GOT3 (cell line): ENCODE data around the gene MESD.

ENCODE experiments used
- DNase-seq: peaks from one replicate; lab custom pipeline; 2025; ENCODE audit warnings: mixed read lengths; lab: John Stamatoyannopoulos, UW

The MESD gene

DNA sequence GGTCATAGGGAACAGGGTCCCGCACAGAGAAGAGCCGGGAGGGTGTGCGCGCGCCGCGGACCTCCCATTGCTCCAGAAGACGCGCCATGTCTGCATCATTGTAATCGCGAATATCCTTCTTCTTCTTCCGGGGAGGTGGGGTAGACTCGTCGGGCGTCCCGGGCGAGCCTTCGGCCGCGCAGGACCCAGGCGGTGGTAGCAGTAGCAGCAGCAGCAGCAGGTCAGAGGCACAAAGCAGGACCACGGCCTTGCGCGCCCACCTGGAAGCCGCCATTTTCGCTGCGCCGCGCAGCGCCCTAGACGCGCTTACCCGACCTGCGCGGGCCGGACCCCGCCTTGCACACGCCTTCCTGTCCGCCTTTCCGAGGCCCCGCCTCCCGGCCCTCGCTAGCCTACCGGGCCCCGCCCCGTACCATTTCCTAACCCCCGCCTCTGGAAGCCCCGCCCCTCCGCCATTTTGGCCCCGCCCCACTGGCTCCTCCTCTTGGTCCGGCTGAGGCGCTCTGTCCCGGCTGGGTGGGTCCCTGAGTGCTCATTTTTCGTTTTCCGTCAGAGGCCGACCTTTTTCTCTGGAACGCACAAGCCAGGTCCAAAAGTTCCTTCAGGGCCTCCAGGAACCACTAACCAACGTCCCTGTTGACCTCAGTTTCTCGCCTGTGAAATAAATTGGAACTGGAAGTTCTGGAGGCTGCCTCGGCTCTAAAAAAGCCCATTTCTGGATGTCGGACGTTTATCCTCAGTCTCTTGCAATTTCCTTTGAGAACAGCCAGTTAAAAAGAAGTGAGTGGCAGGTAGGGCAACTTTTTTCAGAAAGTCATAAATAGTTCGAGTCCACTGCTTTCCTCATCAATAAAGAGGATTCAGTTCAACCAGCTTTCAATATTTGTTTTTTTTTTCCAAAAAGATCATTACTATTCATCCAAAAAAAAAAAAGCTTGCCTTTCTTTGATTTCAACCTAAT, at the start of gene MESD:
Gene MESD, minus strand, starts transcription at position 302 of the 961 bp plus-strand sequence. Its CDS starts 28 bp downstream, at position 274.
- peak; percentile 77 for DNase-seq

DNA sequence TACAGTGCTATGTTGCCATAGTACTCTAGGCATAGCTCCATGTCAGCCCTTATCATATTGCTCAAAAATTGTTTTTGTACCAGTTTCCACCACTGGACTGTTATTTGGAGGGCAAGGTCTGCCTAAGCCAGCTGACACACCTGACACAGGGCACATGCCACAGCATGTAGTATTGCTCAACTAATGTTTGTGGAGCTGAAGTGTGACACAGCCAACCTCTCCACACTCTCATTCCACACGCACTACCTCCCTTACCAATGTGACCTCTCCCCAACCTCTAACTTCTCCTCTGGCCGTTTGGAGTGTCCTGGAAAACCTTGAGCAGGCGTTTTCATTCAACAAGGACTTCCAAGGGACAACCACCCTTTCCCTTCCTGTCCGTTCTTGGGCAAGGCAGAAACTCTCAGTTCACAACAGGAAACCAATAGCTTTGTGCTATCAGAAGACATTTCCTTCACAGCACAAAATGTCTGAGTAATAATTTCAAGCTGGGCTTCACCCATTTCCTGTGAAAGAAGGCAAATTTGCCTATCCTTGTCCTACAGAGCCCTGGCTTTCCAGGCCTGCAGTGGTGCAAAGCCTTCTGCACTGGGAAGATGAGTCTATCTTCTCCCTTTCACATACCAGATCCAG, 49.5 kb upstream of the MESD start:
- DNase-seq = no peak

DNA sequence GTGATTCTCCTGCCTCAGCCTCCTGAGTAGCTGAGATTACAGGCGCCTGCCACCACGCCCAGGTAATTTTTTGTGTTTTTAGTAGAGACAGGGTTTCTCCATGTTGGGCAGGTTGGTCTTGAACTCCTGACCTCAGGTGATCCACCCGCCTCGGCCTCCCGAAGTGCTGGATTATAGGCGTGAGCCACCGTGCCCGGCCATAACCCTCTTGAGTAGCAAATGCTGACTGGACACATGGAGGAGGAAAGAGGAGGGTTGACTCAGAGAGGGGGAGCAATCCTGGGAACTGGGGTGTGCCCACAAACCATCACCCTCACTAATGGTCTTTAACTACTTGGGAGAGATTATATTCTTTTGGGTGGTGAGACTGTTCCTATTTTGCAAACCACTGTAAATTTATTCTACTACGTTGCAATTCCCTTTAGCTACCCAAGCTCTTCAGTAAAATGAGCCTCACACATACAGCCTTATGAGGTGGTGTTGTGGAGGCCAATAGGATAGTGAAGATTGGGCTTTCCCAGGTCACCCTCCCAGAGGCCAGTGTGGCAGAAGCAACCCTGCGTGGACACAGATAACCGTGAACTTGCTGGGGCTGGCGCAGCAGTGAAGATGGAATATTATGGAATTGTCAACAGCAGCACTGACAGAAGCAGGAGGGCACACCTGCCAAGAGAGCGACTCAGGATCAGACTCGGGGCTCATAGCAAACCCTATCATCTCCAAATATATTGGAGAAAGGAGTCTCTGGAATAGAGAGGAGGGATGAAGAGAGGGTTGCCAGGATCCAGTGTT, 48.5 kb upstream of the MESD start:
- DNase-seq = no peak

DNA sequence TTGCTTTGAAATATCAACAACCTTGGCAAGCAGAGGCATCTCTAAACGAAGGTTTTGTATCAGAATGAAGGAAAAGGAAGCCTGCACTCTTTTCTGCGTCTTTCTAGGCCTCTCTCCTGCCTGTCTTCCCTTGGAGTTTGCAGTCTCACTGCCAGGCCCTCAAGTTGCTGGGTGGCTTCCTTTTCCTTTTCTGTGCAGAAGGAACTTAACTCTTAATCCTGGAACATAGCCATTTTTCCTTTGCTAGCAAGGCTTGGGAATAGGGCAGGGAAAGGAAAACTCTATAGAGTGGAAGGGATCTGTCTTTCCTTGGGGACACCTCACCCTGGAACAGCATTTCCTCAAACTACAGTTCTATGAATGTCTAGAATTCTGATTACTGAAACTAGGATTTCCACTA, 43.9 kb upstream of the MESD start:
- DNase-seq = no peak

DNA sequence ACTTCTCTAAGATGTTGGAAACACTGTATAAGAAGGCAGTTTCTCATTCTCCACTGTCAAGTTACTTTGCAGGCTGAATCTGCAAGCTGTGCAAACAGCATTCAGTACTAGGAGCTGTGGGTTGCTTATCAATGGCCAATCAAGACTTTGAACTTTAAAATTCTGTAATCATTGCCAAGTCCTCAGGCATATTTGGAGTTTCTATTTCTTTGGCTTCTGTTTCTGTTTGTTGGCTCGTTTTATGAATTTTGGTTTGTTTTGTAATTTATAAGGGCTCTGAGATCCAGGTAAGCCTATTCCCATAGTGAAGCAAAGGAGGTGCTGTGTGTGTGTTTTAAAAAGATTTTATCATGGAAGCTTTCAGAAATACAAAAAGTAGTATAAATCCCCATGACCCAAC, 43.2 kb upstream of the MESD start:
- no peak for DNase-seq

DNA sequence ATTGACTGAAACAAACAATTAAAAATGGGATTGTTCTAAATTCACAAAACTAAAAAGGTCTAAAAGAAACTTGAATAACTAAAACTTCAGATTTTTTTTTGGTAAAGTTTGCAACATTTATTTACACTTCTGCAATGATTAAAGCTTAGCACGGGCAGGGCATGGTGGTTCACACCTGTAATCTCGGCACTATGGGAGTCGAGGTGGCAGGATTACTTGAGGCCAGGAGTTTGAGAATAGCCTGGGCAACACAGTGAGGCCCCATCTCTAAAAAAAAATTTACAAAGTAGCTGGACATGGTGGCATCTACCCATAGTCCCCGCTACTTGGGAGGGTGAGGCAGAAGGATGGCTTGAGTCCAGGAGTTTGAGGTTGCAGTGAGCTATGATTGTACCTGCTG, 42.7 kb upstream of the MESD start:
- no peak for DNase-seq

DNA sequence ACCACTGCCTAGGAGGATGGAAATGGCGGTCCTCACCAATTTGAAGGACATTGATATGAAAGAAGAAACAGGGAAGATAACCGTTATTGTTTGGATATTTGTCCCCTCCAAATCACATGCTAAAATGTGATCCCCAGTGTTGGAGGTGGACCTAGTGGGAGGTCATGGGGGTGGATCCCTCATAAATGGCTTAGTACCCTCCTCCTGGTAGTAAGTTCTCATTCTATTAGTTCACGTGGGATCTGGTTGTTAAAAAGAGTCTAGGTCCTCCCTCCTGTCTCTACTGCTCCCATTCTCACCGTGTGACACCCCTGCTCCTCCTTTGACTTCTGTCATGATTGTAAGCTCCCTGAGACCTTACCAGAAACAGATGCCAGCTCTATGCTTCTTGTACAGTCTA, 41.6 kb upstream of the MESD start:
- DNase-seq = no peak

DNA sequence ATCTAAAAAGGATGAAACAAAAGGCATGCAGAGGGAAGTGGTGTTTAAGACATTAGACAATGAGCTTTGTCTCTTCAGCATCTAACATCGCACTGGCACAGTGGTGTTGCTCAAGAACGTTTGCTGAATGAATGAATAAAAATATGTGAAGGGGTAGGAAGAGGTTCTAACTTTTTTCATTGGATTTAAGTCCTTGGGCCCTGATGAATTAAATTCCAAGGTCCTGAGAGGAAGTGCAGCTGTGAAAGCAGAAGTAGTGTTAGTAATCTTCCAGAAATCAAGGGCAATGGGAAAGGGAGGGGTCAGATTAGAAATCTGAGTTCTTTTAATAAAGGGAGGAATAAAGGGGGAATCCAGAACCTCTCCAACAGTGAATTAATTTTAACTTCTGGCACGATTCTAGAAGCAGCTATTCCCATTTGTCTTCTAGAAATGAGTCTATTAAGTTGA, 40.7 kb upstream of the MESD start:
- no peak for DNase-seq

DNA sequence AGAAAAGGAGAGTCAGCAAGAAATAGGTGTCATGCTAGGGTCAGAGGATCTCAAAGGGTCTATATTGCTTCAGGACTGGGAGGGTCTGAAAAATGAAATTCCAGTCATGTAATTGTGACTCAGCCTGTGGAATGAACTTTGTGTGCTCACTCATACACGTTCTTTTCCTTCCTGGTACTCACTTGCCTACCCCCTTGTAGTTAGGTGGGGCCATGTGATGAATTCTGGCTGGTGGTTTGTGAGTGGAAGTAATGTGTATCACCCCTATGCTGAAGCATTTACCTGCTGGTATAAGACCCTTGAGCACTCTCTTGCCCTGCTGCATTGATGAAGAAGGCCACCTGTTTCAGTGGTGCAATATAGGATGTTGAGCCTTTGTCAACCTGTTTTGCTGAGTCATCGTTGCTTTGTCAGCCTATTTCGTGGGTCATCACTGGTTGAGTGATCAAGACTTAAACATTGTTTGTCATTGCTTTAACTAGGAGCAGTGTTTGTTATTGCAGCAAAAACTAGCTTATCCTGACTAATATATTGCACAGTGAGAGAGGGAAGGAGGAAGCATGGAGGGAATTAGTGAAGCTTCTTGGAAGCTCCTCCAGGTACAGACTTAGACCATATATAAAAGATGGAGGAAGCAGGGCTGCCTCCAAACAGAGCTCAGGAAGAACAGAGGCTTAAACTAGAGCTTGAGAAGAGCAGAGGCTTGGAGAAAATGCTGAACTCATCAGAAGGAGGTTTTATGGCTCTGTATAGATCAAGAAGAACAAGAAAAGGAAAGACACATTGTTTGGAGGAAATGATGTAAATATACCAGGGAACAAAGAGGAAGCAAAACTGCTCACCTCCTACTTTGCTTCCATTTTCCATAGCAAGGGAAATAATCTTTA, 40.0 kb upstream of the MESD start:
- no peak for DNase-seq

DNA sequence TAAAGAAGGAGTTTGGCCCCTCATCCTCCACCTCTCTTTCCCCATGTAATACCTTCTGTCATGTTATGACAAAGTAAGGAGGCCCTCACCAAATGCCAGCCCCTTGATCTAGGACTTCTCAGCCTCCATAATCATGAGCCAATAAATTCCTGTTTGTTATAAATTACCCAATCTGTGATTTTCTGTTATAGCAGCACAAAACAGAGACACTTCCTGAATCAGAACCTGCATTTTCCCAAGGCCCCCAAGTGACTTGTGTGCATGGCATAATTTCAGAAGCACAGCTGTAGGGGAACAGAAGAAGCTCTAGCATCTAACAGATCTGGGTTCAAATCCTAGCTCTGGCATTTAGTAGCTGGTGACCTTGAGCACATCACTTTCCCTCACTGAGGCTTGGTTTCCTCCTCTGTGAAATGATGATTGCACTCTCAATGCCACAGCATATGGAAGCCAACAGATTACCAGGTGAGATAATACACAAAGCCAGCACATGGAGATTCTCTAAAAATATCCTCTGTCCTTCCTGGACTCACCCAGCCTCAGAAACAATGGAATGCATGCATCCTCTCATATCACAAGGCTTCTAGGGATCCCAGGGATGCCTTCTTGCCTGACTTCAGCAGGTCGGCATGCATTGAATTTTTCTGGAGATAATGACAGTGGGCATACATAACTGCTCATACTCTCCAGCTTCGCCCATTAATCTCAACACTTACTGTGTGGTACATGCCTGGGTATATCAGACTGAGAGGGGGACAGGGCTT, 37.4 kb upstream of the MESD start:
- no peak for DNase-seq

DNA sequence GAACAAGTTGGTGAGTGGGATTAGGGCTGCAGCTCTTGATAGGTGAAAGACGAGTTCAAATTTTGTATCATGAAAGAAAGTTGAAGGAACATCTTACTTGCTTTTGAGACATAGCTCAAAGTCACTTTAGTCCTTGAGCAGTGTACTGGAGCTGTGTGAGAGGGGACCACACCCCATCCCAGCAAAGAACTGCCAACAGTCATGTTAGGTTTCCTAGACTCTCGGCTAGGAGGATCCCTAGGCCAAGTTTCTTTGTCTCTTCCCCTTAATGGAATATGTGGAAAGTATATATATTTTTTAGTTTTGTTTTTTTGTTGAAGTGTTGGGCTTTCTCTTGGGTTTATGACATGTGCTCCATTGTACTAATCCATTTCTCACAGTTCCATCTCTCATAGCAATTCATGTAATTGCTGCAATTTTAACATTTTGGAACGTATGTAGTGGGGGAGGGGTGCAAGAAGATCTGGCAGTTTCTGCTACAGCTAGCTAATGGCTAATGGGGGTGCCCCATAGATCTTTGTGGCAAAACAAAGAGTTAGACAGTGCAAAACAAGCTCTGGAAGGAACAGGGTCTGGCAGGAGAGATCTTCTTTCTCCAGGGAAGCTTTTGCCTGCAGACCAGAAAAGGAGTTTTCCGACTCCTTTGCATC, 36.2 kb upstream of the MESD start:
- no peak for DNase-seq

DNA sequence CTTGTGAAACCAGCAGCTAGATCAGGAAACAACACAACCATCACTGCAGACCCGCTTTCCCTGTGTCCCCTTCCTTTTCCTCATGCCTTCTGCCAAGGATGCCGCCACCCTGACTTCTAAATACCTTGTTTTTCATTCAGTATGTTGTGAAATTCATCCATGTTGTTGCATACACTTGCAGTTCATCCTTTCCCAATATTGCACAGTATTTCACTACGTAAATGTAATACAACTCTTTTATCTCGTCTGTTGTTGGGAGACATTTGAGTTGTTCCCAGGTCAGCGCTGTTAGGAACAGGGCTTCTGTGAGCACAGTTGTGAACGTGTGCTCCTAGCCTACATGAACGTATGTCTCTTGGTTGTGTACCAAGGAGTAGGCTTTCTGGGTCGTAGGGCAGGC, 35.3 kb upstream of the MESD start:
- DNase-seq = no peak

DNA sequence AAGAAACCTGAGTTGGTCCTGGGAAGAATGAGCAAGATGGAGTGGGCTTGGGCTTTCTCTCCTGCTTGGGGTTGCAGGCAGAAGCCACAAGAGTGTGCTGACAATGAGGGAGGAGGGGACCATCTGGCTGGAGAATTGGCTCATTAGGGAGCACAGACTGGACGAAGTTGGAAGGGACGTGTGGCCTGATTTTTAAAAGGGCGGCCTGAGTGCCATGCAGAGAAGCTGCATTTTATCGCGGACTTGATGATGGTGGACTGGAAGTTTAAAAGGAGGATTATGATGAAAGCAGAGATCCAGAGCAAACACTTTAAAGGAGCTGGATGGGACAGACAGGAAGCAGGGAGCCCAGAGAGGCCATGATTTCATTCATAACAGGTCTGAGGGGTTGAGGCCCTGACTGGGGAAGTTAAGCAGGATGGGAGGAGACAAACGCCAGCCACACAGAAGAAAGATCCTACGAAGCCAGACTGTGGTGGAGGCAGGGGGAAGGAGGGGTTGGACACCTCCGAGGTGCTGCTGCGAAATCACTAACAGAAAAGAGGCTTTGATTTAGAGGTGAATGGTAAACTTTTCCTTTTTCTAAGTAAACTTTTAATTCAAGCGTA, 34.8 kb upstream of the MESD start:
- DNase-seq = no peak

DNA sequence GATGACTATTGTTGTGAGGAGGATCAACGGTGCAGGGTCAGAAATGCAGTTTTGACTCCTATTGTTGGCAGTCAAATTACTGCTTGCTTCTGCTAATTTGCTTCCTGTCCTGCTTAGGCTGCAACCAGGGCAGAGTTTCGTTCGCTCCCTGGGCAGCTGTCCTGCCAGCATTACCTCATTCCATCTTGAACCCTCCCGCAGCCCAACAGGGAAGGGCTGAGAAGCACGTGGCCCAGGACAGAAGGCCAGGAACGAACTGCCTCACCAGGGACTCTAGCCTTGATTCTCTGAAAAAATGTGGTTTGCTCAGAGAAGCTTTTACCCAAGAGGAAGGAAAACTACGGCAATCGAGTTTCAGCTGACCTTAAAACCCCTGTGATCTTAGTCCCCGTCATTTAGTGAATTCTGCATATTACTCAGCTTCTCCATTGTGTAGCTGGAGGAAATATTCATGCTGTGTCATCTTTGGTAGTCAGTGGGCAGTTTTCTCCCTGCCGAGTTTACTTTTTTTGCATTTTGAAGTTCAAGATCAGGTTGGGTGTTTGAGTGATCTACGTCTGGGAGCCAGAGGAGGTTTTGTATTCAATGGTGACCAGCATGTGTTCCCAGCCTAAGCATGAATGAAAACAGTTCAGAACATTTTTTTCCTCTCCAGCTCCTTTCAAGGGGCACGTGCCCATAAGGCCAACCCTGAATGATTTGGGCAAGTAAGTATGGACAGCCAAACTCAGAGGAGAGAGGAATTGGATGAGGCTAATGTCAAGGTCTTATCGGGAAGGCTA, 34.1 kb upstream of the MESD start:
- peak; percentile 65 for DNase-seq

DNA sequence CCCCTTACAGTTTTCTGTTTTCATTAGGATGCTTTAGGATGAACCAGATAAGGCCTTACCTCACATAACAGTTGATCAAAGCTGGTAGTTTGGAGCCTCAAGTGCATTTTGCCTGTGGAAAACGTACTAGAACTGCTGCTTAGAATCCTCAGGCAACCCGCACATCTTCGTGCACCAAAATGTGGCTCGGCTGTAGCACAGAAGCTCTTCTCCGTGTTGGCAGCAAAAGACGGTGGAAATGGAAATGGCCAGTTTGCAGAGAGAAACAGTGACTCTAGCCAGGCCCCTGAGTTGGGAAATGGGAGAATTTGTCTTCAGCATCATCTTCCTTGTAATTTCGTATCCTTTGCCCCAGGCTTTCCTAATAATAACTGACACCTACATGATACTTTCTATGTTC, 31.7 kb upstream of the MESD start:
- DNase-seq = no peak

DNA sequence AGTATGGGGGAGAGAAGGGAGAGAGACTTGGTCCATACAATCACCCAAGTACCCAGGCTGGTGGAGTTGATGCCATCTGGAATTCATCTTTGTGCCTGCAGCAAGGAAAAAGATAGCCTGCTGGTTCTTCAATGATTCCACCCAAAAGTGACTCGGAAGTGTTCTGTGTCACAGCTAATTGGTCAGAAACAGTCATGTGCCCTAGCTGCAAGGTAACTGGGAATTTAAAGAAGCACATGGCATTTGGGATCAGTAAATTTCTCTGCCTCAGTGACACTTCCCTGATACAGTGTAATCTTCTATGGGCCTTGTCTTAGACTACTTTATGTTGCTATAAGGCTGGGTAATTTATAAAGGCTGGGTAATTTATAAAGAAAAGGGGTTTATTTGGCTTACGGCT, 28.6 kb upstream of the MESD start:
- no peak for DNase-seq

DNA sequence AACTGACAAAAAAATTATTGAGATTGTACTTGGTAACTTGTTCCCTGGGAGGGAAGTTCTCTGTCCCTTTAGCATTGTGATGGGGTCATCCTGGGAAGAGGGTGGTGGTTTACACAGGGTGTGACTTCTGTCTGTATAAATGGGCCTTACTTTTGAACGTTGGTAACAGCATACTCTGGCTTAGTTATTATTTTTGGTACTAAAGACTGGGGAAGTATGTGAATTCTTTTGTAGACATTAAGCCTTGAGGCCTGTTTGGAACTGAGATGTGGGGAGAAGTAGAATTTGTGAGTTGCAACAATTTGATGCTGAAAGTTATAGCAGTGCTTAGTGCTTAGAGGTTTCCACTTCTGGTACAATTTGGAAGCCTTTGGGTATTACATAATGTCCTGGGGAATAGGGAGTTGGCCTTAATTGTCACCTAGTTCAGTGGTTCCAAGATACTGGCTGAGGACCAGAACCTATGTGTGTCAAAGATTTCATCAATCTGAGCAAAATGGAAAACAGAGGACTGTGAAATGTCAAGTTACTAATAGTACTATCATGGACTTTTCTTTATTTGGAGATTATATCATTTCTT, 27.0 kb upstream of the MESD start:
- DNase-seq = no peak

DNA sequence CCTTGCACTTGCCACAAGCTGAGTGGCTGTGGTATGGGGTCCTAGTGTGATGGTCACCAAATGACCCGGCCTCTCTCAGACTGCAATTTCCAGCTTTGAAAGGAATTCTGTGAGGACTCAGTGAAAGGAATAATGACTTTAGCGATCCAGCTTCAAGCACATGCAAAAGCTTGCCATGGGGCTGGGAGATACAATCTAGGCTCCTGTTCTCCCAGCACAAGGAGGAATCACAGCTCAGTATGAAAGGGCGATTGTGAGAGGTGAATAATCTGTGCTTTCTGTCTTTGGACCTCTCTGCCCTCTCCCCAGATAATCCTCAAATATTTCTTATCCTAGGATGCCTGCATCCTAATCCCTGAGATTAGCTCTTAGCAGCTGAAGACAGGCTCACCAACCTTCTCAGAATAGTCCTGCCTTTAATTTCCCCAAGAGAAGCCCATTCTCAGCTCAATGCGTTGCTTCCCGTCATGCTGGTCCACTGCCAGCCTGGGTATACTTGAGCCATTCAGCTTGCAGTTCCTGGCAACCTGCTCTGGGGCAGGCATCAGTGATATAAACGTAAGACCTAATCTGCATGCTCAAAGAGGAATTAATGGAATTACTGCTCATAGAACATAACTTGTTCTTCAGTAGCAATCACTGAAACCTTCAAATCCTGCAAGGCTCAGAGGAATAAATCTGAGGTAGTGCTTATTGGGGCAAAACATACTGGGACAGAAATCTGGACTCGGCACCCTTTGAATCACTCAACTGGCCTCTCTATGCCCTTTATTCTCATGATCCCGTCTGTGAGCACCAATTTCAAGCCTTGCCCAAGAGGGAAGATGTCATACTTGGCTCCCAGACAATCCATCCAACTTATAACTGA, 26.2 kb upstream of the MESD start:
- no peak for DNase-seq
